Smooth muscle cell (in vitro differentiated cells): ENCODE measurements around the gene TRIM67. TPM values are rescaled to one million over a fixed set of nuclear protein-coding genes. Genes with fewer than 3 reads are reported as not detected.

Source experiments
- DNase-seq: peaks from one replicate; lab custom pipeline; 2025; ENCODE audit not compliant: unreplicated experiment; lab: John Stamatoyannopoulos, UW
- H2AFZ ChIP-seq: fragments of 200-600 bp; sonication (generic); 2 replicates; pipeline ENCODE4 v1.6.0; 2016; ENCODE audit warnings: antibody characterized with exemption, low read depth, mild to moderate bottlenecking
- H3F3A ChIP-seq: fragments of 200-600 bp; sonication (generic); 2 replicates; pipeline ENCODE4 v1.6.0; 2017; ENCODE audit warnings: antibody characterized with exemption, low read depth
- H3K27ac ChIP-seq: fragments of 200-600 bp; sonication (generic); 2 replicates; pipeline ENCODE4 v1.5.1; 2016; ENCODE audit warnings: low read depth, mild to moderate bottlenecking
- H3K27me3 ChIP-seq: fragments of 200-600 bp; sonication (generic); 2 replicates; pipeline ENCODE4 v1.6.1; 2016; ENCODE audit warnings: low read depth, mild to moderate bottlenecking
- H3K36me3 ChIP-seq: fragments of 200-600 bp; sonication (generic); 2 replicates; pipeline ENCODE4 v1.5.1; 2016; ENCODE audit warnings: low read depth
- H3K4me1 ChIP-seq: fragments of 200-600 bp; sonication (generic); 2 replicates; pipeline ENCODE4 v1.5.1; 2016; ENCODE audit warnings: low read depth
- H3K4me2 ChIP-seq: fragments of 200-600 bp; sonication (generic); 2 replicates; pipeline ENCODE4 v1.6.0; 2016; ENCODE audit warnings: mild to moderate bottlenecking
- H3K4me3 ChIP-seq: fragments of 200-600 bp; sonication (generic); 2 replicates; pipeline ENCODE4 v1.5.1; 2016; ENCODE audit warnings: mild to moderate bottlenecking
- H3K79me2 ChIP-seq: fragments of 200-600 bp; sonication (generic); 2 replicates; pipeline ENCODE4 v1.6.0; 2016; ENCODE audit warnings: low read depth, mild to moderate bottlenecking
- H3K9ac ChIP-seq: fragments of 200-600 bp; sonication (generic); 2 replicates; pipeline ENCODE4 v1.6.0; 2016; ENCODE audit warnings: low read depth
- H3K9me3 ChIP-seq: fragments of 200-600 bp; sonication (generic); replicated peaks from 2 replicates; pipeline ENCODE4 v1.5.1; 2016; ENCODE audit warnings: low read depth
- H4K20me1 ChIP-seq: fragments of 200-600 bp; sonication (generic); 2 replicates; pipeline ENCODE4 v1.6.0; 2016; ENCODE audit warnings: low read depth
- CTCF ChIP-seq: fragments of 200-600 bp; sonication (generic); IDR thresholded peaks from 2 replicates; pipeline ENCODE4 v1.5.1; 2017; ENCODE audit warnings: borderline replicate concordance, mild to moderate bottlenecking, antibody characterized with exemption; ENCODE audit not compliant: insufficient read depth, poor library complexity, severe bottlenecking
- WGBS: methylation state at CpG from one replicate; pipeline ENCODE4 v1.1.7; 2016; ENCODE audit warnings: low lambda C conversion rate; 5-methylcytosine and 5-hydroxymethylcytosine counted together
- polyA plus RNA-seq: library from polyadenylated mRNA; unstranded; fragments of >200 nt; fragmentation: Nextera tagmentation; extraction: Ambion mirVana; gene quantifications from 2 replicates; pipeline ENCODE4 v1.2.1, GENCODE V29; 2016
- total RNA-seq: library from RNA; depleted of rRNA; stranded (reverse); fragments of >200 nt; gene quantifications from 2 replicates; pipeline ENCODE4 v1.2.3, GENCODE V29; 2014

Gene TRIM67
- total and polyA plus RNA-seq, 2 experiments from 2014 or later: 0.04 to 0.25 TPM

- Histone ChIP-seq H3F3A (no peaks in the 10 kb centered on the region), H3K4me2 (no peak overlapping the region), H3K4me3 (no peak overlapping the region), H3K36me3 (no peaks in the 10 kb centered on the region), H3K4me1 (peaks cover 3% of the 10 kb centered on the region), H3K27me3 (peaks cover 42% of the 10 kb centered on the region), H2AFZ (no peak overlapping the region), H4K20me1 (no peaks in the 10 kb centered on the region), H3K79me2 (no peaks in the 10 kb centered on the region), H3K9ac (no peak overlapping the region), H3K9me3 (no peaks in the 10 kb centered on the region), H3K27ac (no peak overlapping the region)
- no peak for DNase-seq
- 80% methylated on average over 3 of the region's 3 CpGs for WGBS
- no peak for TF ChIP-seq CTCF
Observed at GRCh38 chr1:231207437-231207836, 45.6 kb downstream of the TRIM67 start.

GRCh38 chr1:231208980-231209379 is 47.1 kb downstream of the TRIM67 start:
- Histone ChIP-seq H3K27ac (no peak overlapping the region), H3K9ac (no peak overlapping the region), H3K79me2 (no peaks in the 10 kb centered on the region), H4K20me1 (no peaks in the 10 kb centered on the region), H3K4me1 (peaks cover 3% of the 10 kb centered on the region), H3F3A (no peaks in the 10 kb centered on the region), H3K27me3 (peaks cover 39% of the 10 kb centered on the region), H3K36me3 (no peaks in the 10 kb centered on the region), H3K4me2 (no peak overlapping the region), H2AFZ (no peak overlapping the region), H3K4me3 (no peak overlapping the region), H3K9me3 (no peaks in the 10 kb centered on the region)
- no peak for DNase-seq
- WGBS: 93% methylated on average over 14 of the region's 14 CpGs
- no peak for TF ChIP-seq CTCF

GRCh38 chr1:231209531-231209930 is 47.7 kb downstream of the TRIM67 start:
- no peaks in the 10 kb centered on the region for H4K20me1 ChIP-seq
- WGBS: 85% methylated on average over 5 of the region's 5 CpGs

More at GRCh38 chr1:231209531-231209930, 47.7 kb downstream of the TRIM67 start:
- no peak overlapping the region for H3K4me3 ChIP-seq
- H3K27me3 ChIP-seq: peaks cover 34% of the 10 kb centered on the region
- H3K4me1 ChIP-seq: peaks cover 3% of the 10 kb centered on the region
- H3K9ac ChIP-seq: no peak overlapping the region
- no peak overlapping the region for H3K27ac ChIP-seq
- TF ChIP-seq CTCF: no peak
- no peak for DNase-seq
- no peak overlapping the region for H3K4me2 ChIP-seq
- H3K36me3 ChIP-seq: no peaks in the 10 kb centered on the region
- H3F3A ChIP-seq: no peaks in the 10 kb centered on the region
- H3K79me2 ChIP-seq: no peaks in the 10 kb centered on the region
- H3K9me3 ChIP-seq: no peaks in the 10 kb centered on the region
- H2AFZ ChIP-seq: no peak overlapping the region
